HG03175 (cell line): ENCODE results near the gene KCNJ18.
"Not testable (repeated sequence)": the region's sequence is repeated elsewhere in the genome, so short reads cannot be mapped to it uniquely, and the experiment has no call there.

Experiments
- ATAC-seq: cut with Tn5 transposase; IDR thresholded peaks from one replicate; pipeline ENCODE4 v1.9.1; 2021; ENCODE audit warnings: mild to moderate bottlenecking, moderate library complexity; ENCODE audit not compliant: unreplicated experiment

Gene KCNJ18

DNA sequence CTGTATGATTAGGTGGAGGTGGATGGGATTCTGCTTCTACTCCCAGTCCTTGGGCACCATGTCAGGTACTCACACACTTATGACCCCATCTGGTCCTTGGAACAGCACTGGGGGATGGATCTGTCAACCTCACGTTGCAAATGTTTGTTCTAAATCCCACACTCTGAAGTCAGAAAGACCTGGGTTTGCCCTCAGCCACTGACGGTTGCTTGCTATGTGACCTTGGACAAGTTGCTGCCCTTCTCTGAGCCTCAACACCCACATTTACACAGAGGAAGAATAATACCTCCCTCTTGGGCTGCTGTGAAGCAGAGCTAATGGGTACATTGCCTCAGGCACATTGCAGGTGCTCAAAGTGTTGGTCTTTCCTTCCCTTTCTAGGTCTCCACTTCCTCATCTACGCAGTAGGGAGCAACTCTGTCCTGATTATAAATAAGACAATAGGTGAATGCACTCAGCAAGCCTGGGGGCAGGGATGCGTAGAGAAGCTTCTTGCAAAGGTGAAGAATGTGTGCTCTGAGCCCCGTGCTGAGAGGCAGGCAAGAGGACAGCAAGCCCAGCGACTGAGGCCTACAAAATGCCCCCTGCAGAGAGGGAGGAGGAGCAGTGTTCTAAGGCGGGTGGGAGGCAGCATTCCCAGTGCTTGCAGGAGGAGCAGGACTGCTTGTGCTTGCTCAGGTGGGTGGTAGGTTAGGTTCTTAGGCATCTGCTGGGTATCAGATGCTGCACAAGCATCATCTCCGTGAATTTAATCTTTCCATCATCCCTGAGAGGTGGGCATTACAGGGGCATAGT is 21.8 kb upstream of the KCNJ18 start:
- not testable (repeated sequence) for ATAC-seq

DNA sequence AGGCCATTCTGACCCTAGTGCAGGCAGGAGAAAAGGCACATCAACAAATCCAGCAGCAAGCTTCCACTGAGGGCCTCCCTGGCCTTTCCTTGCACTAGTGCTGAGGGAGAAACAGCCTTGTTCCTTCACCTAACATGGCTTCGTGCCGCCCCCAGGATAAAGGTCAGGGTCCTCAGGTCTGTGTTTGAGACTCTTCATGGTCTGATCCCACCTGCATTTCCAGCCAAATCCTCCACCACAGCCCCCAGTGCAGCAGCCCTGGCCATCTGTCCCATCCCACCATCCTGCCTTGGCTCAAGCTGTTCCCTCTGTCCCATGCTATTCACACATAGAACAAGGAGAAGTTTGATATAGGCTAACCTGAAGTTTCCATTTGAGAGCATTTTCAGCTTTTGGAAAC is 20.9 kb upstream of the KCNJ18 start:
- ATAC-seq, result not testable (repeated sequence)

- ATAC-seq, result not testable (repeated sequence)
Observed at GRCh38 chr17:21671871-21672270, 20.5 kb upstream of the KCNJ18 start.

GRCh38 chr17:21673451-21674241 is 18.7 kb upstream of the KCNJ18 start:
- ATAC-seq, result not testable (repeated sequence)

DNA sequence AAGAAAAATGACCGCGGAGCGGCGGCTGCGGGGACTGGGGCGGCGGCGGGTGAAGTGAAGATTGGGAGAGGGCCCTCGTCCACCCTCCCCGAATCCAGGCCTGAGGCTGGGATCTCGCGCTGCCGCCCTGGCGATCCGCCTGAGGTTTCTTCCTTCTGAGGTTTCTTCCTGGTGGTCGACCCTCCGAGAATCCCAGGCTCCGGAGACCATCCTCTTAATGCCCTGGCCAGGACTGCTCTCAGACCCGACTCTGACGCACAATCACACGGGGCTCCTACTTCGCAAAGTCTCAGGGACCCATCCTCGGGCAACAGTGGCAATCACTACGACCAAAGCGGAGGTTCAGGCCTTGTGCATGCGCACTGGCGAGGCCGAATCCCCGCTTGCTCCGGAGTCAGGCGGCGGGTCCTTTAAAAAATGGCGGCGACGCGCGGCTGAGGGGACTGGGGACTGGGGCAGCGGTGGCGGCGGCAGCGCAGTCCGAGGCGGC is 18.0 kb upstream of the KCNJ18 start:
- ATAC-seq, result no peak

GRCh38 chr17:21674891-21675738 is 17.2 kb upstream of the KCNJ18 start:
- ATAC-seq, result not testable (repeated sequence)

DNA sequence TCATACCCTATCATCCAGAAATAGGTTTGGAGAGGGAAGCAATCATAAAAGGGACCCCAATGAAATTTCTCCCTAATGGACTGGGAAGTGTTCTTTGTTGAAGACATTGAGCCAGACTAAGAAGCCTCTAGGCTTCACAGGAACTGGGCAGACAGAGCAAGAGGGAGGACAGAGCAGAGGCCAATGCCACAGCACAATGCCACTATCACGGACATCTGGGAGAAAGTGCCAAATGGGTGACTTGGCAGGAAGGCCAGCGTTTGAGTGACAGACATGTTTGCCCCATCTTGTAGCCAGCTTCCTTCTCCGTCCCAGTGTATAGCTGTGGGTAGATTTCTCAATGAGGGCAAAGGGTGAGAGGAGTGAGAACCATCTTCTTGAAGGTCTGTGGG is 16.6 kb upstream of the KCNJ18 start:
- not testable (repeated sequence) for ATAC-seq

DNA sequence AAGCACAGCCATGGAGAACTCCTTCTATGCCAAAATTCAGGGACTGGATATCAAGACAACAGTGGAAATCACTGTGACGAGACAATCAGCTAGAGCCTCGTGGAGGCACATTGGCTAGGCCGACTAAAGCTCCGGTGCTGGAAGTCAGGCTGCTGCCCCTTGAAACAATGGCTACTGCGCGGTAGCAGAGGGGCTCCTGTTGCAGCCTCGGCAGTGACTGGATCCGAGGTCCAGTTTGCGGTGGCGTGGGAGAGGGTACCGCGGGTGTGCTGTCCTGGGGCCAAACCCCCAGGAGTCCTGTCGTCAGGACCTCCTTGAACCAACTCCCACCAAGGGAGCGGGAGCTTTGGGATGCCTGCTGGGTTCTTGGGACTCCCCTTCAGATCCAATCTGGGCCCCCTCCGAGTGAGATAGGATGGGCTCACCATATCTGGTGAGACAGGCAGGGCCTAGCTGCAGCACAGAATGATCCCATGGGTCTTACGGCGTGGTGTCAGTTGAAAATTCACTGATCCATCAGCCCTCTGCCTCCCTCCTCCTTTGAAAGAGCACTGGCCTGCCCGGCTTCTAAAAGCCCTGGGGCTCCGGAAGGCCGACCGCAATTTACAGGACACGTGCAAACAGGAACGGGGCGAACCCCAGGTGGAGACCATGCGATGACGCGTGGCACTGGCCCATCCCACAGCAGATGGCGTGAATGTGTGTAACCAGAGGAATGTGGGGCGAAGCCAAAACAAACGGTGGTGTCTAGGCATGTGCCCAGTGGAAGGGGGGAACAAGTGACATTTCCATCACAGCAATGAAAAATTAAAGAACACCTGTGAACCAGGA is 15.8 kb upstream of the KCNJ18 start:
- ATAC-seq, result no peak

GRCh38 chr17:21677126-21677910 is 15.0 kb upstream of the KCNJ18 start:
- ATAC-seq, result no peak

- no peak for ATAC-seq
Observed at GRCh38 chr17:21677911-21678310, 14.4 kb upstream of the KCNJ18 start.

GRCh38 chr17:21678393-21679081 is 13.8 kb upstream of the KCNJ18 start:
- ATAC-seq, result no peak

DNA sequence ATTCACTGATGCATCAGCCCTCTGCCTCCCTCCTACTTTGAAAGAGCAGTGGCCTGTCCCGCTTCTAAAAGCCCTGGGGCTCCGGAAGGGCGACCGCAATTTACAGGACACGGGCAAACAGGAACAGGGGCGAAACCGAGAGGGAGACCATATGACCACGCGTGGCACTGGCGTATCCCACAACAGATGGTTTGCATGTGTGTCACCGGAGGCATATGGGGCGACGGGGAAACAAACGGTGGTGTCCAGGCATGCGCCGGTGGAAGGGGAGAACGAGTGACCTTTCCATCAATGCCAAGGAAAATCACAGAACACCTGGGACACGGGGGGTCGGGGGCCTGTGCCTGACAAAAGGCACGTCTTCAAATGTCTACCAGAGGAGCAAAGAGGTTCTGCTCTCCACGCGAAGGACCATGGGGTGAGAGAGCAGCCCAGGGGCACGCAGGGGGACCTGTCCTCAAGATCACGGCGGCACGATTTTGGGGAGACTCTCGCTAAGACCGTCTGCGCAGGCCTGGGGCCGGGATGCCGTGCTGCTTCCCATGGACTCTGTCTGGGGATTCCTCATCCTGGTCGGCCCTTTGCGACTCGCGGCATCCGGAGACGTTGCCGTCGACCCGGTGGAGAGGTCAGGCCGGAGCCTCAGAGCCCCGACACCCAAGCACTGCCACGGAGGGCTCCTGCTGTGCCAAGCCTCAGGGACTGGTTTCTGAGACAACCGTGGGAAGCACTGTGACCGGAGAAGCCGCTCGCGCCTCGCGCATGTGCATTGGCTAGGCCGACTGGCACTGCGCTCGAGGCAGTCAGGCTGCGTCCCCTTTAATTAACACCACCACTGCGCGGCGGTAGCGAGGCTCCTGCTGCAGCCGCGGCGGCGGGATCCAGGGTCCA is 12.8 kb upstream of the KCNJ18 start:
- no peak for ATAC-seq

DNA sequence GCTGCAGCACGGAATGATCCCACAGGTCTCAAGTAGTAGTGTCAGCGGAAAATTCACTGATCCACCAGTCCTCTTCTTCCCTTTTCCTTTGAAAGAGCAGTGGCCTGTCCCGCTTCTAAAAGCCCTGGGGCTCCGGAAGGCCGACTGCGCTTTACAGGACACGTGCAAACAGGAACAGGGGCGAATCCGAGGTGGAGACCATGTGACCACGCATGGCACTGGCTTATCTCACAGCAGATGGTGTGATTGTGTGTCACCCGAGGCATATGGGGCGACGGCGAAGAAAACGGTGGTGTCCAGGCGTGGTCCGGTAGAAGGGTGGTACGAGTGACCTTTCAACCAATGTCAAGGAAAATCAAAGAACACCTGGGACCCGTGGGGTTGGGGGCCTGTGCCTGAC is 12.0 kb upstream of the KCNJ18 start:
- no peak for ATAC-seq

GRCh38 chr17:21680850-21681351 is 11.4 kb upstream of the KCNJ18 start:
- ATAC-seq, result not testable (repeated sequence)

GRCh38 chr17:21681576-21681975 is 10.7 kb upstream of the KCNJ18 start:
- not testable (repeated sequence) for ATAC-seq

GRCh38 chr17:21682130-21682529 is 10.2 kb upstream of the KCNJ18 start:
- not testable (repeated sequence) for ATAC-seq

DNA sequence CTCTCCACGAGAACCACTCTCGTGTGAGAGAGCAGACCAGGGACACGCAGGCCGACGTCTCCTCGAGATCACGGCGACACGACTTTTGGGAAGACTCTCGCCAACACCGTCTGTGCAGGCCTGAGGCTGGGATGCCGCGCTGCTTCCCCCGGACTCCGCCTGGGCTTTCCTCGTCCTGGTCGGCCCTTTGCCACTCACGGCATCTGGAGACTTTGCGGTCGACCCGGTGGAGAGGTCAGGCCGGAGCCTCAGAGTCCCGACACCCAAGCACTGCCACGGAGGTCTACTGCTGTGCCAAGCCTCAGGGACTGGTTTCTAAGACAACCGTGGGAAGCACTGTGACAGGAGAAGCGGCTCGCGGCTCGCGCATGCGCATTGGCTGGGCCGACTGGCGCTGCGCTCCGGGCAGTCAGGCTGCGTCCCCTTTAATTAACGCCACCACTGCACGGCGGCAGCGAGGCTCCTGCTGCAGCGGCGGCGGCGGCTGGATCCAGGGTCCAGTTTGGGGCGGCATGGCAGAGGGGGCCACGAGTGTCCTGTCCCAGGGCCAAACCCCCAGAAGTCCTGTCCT is 9.1 kb upstream of the KCNJ18 start:
- ATAC-seq, result not testable (repeated sequence)
